Pancreas (tissue), 10 donors: ENCODE measurements around the gene BEX3. TPM values are rescaled to one million over a fixed set of nuclear protein-coding genes. Genes with fewer than 3 reads are reported as not detected.

Experiments used
- ATAC-seq, 4 donors: fragments of 200-7000 bp; cut with Tn5 transposase; one replicate each; pipeline versions ENCODE4 v1.8.0 to v1.9.1; 2020; ENCODE audit warnings: mild to moderate bottlenecking in 4 of 4, moderate library complexity in 4 of 4
- DNase-seq, 6 donors: peaks; one replicate each; pipeline ENCODE4 v3.0.0-alpha.2; 2020
- FAIRE-seq: peaks from 2 replicates; lab custom pipeline; 2012; peaks lifted over from hg19 to GRCh38; lab: Jason Lieb, UNC
- H3K27ac ChIP-seq, 4 donors: fragments of 200-600 bp; sonication (generic); 1 replicate in 3 of 4; 2 replicates in 1 of 4; pipeline versions ENCODE4 v1.5.0 to v1.8.0; 2020
- H3K27me3 ChIP-seq, 4 donors: fragments of 200-600 bp; one replicate each; pipeline ENCODE4 v1.8.0; 2021
- H3K36me3 ChIP-seq, 3 donors: fragments of 200-600 bp; sonication (generic) in 1 of 3; one replicate each; pipeline versions ENCODE4 v1.5.0 to v1.8.0; 2020 to 2021
- H3K4me1 ChIP-seq, 3 donors: fragments of 200-600 bp; one replicate each; pipeline ENCODE4 v1.8.0; 2021
- H3K4me3 ChIP-seq, 4 donors: fragments of 200-600 bp; sonication (generic) in 2 of 4; one replicate each; pipeline versions ENCODE4 v1.5.0 to v1.8.0; 2020 to 2021
- H3K9me3 ChIP-seq, 4 donors: fragments of 200-600 bp; one replicate each; pipeline ENCODE4 v1.8.0; 2021
- CTCF ChIP-seq, 4 donors: fragments of 200-600 bp; sonication (generic) in 3 of 4; IDR thresholded peaks; one replicate each; pipeline versions ENCODE4 v1.5.0 to v1.8.0; 2021; ENCODE audit warnings: antibody characterized with exemption in 4 of 4
- WGBS, 2 donors: extraction: QIAGEN DNeasy Blood & Tissue Kit; methylation state at CpG; one replicate each; pipeline ENCODE4 v1.1.7; 2013; 5-methylcytosine and 5-hydroxymethylcytosine counted together
- intact Hi-C, 3 donors: fragments of 100-400 bp; cut with DNase I; formaldehyde crosslinking; loops; one replicate each; pipeline versions ENCODE4 v1.11.1 to v1.14.2; 2022
- polyA plus RNA-seq, 2 donors: library from polyadenylated mRNA; stranded (reverse); fragments of 200-250 nt; gene quantifications; one replicate each; pipeline ENCODE4 v1.2.3, GENCODE V29; 2013
- total RNA-seq, 6 donors: library from RNA; stranded (reverse); fragmentation: NEBNext Ultra II Directional in 4 of 6; extraction: Animal tissue kit (Norgen Biotek cat#: 25700) in 4 of 6; gene quantifications; one replicate each; pipeline versions ENCODE4 v1.2.1 to v1.2.4, GENCODE V29; 2021 to 2023
- donor health status: healthy with polysubstance abuse.
- donor health status: DM: no; HTN: no; CAD: no; lungs with moderate emphysema.
- donor health status: DM: no; HTN: no; CAD: no.
- donor health status: control.
- donor health status: control.
- donor health status: Bipolar disorder and iron deficiency.
- donor health status: DM: yes; HTN: yes; CAD: no.
- donor health status: DM: no; HTN: no; CAD: no.
- donor health status: DM: no; HTN: no; CAD: no.
- donor health status: DM: yes; HTN: yes; CAD: no.

BEX3 gene
- total RNA-seq, result 10 to 100 TPM; 30.2 to 55.3 (median 39.0) TPM
- polyA plus RNA-seq, result 100 to 1,000 TPM in 1 of 2 donors, 10 to 100 TPM in 1; 40.7 to 184 TPM

- FAIRE-seq, result no peak
- peak within 1 kb of the TSS; percentile 52 to 73 (median 70) for H3K27ac ChIP-seq
Measured at GRCh38 chrX:103376118-103376978, at the start of gene BEX3. Gene BEX3, plus strand, starts transcription at chrX:103376538. Its CDS starts 984 bp downstream, at chrX:103377522.

GRCh38 chrX:103329991-103330390 is 46.3 kb upstream of the BEX3 start, which contains the start of gene TCEAL7:
Gene TCEAL7, plus strand, starts transcription at chrX:103330239. Its CDS starts 1,165 bp downstream, at chrX:103331404.
- H3K27me3 ChIP-seq, result peaks cover 0 to 23% (median 8%) of the 10 kb centered on the region in 4 donors
- no peaks in the 10 kb centered on the region for H3K36me3 ChIP-seq
- intact Hi-C loops, result loop anchor here in 1 of 3 donors (10.0 kb wide), 1 partner anchor 135 kb away; no protein-coding TSS in a partner anchor
- no peaks in the 10 kb centered on the region for H3K4me1 ChIP-seq
- no peak for ATAC-seq
- no peak for FAIRE-seq
- H3K27ac ChIP-seq, result no peak within 1 kb of the TSS
- H3K4me3 ChIP-seq, result no peak within 1 kb of the TSS
- H3K9me3 ChIP-seq, result no peaks in the 10 kb centered on the region
- TF ChIP-seq CTCF (IDR thresholded peaks at IDR 0.05), result no peak
- WGBS, 2 donors, result 55 to 61% methylated on average over 11 of the region's 11 CpGs
- no peak for DNase-seq

More at GRCh38 chrX:103376118-103376978, at the start of gene BEX3:
- no peaks in the 10 kb centered on the region for H3K9me3 ChIP-seq
- DNase-seq, result peak; percentile 39 to 86 (median 70)
- no peak for TF ChIP-seq CTCF (IDR thresholded peaks at IDR 0.05)
- H3K27me3 ChIP-seq, result no peaks in the 10 kb centered on the region
- H3K4me3 ChIP-seq, result peak within 1 kb of the TSS; percentile 29 to 57 (median 40)
- H3K4me1 ChIP-seq, result no peaks in the 10 kb centered on the region
- intact Hi-C loops, result no loop called here
- ATAC-seq, result peak; percentile 90 to 91 (median 90)
- no peaks in the 10 kb centered on the region for H3K36me3 ChIP-seq
- WGBS, 2 donors, result 4 to 27% methylated on average over 46 to 50 of the region's 62 CpGs

GRCh38 chrX:103330681-103331288 is 45.6 kb upstream of the BEX3 start:
- Histone ChIP-seq H3K27ac (no peak overlapping the region), H3K9me3 (no peaks in the 10 kb centered on the region), H3K4me3 (no peak overlapping the region), H3K36me3 (no peaks in the 10 kb centered on the region), H3K27me3 (peaks cover 0 to 23% (median 5%) of the 10 kb centered on the region in 4 donors), H3K4me1 (no peaks in the 10 kb centered on the region)
- DNase-seq, result peak in 1 of 6 donors; percentile 27
- intact Hi-C loops, result loop anchor here in 1 of 3 donors (10.0 kb wide), 1 partner anchor 134 kb away; no protein-coding TSS in a partner anchor
- no peak for FAIRE-seq
- ATAC-seq, result no peak
- WGBS, 2 donors, result 46 to 62% methylated on average over 21 of the region's 21 CpGs
- TF ChIP-seq CTCF (IDR thresholded peaks at IDR 0.05), result no peak

GRCh38 chrX:103338663-103339062 is 37.7 kb upstream of the BEX3 start:
- H3K4me1 ChIP-seq, result no peaks in the 10 kb centered on the region
- intact Hi-C loops, result loop anchor here in 1 of 3 donors (10.0 kb wide), 1 partner anchor 126 kb away; no protein-coding TSS in a partner anchor
- FAIRE-seq (no peak), DNase-seq (no peak), ATAC-seq (no peak)
- peaks cover 0 to 30% (median 5%) of the 10 kb centered on the region in 4 donors for H3K27me3 ChIP-seq
- H3K27ac ChIP-seq, result no peak overlapping the region
- H3K4me3 ChIP-seq, result no peak overlapping the region
- TF ChIP-seq CTCF (IDR thresholded peaks at IDR 0.05), result no peak
- no peaks in the 10 kb centered on the region for H3K36me3 ChIP-seq
- WGBS, 2 donors, result 47 to 50% methylated on average over 3 of the region's 3 CpGs
- no peaks in the 10 kb centered on the region for H3K9me3 ChIP-seq
